Smooth muscle cell (in vitro differentiated cells): ENCODE measurements around the gene MIF. TPM values are rescaled to one million over a fixed set of nuclear protein-coding genes. Genes with fewer than 3 reads are reported as not detected.
A peak's percentile ranks its signal among the peaks of the same experiment; 100 is the strongest.

Source experiments
- DNase-seq: peaks from one replicate; lab custom pipeline; 2025; ENCODE audit not compliant: unreplicated experiment; lab: John Stamatoyannopoulos, UW
- H2AFZ ChIP-seq: fragments of 200-600 bp; sonication (generic); 2 replicates; pipeline ENCODE4 v1.6.0; 2016; ENCODE audit warnings: antibody characterized with exemption, low read depth, mild to moderate bottlenecking
- H3F3A ChIP-seq: fragments of 200-600 bp; sonication (generic); 2 replicates; pipeline ENCODE4 v1.6.0; 2017; ENCODE audit warnings: antibody characterized with exemption, low read depth
- H3K27ac ChIP-seq: fragments of 200-600 bp; sonication (generic); 2 replicates; pipeline ENCODE4 v1.5.1; 2016; ENCODE audit warnings: low read depth, mild to moderate bottlenecking
- H3K27me3 ChIP-seq: fragments of 200-600 bp; sonication (generic); 2 replicates; pipeline ENCODE4 v1.6.1; 2016; ENCODE audit warnings: low read depth, mild to moderate bottlenecking
- H3K36me3 ChIP-seq: fragments of 200-600 bp; sonication (generic); 2 replicates; pipeline ENCODE4 v1.5.1; 2016; ENCODE audit warnings: low read depth
- H3K4me1 ChIP-seq: fragments of 200-600 bp; sonication (generic); 2 replicates; pipeline ENCODE4 v1.5.1; 2016; ENCODE audit warnings: low read depth
- H3K4me2 ChIP-seq: fragments of 200-600 bp; sonication (generic); 2 replicates; pipeline ENCODE4 v1.6.0; 2016; ENCODE audit warnings: mild to moderate bottlenecking
- H3K4me3 ChIP-seq: fragments of 200-600 bp; sonication (generic); 2 replicates; pipeline ENCODE4 v1.5.1; 2016; ENCODE audit warnings: mild to moderate bottlenecking
- H3K79me2 ChIP-seq: fragments of 200-600 bp; sonication (generic); 2 replicates; pipeline ENCODE4 v1.6.0; 2016; ENCODE audit warnings: low read depth, mild to moderate bottlenecking
- H3K9ac ChIP-seq: fragments of 200-600 bp; sonication (generic); 2 replicates; pipeline ENCODE4 v1.6.0; 2016; ENCODE audit warnings: low read depth
- H3K9me3 ChIP-seq: fragments of 200-600 bp; sonication (generic); replicated peaks from 2 replicates; pipeline ENCODE4 v1.5.1; 2016; ENCODE audit warnings: low read depth
- H4K20me1 ChIP-seq: fragments of 200-600 bp; sonication (generic); 2 replicates; pipeline ENCODE4 v1.6.0; 2016; ENCODE audit warnings: low read depth
- CTCF ChIP-seq: fragments of 200-600 bp; sonication (generic); IDR thresholded peaks from 2 replicates; pipeline ENCODE4 v1.5.1; 2017; ENCODE audit warnings: borderline replicate concordance, mild to moderate bottlenecking, antibody characterized with exemption; ENCODE audit not compliant: insufficient read depth, poor library complexity, severe bottlenecking
- WGBS: methylation state at CpG from one replicate; pipeline ENCODE4 v1.1.7; 2016; ENCODE audit warnings: low lambda C conversion rate; 5-methylcytosine and 5-hydroxymethylcytosine counted together
- polyA plus RNA-seq: library from polyadenylated mRNA; unstranded; fragments of >200 nt; fragmentation: Nextera tagmentation; extraction: Ambion mirVana; gene quantifications from 2 replicates; pipeline ENCODE4 v1.2.1, GENCODE V29; 2016
- total RNA-seq: library from RNA; depleted of rRNA; stranded (reverse); fragments of >200 nt; gene quantifications from 2 replicates; pipeline ENCODE4 v1.2.3, GENCODE V29; 2014

The MIF gene
- total and polyA plus RNA-seq, 2 experiments from 2014 or later, result 412 to 2,922 TPM

- Histone ChIP-seq H3K9me3 (no peaks in the 10 kb centered on the region), H2AFZ (no peak overlapping the region), H3K79me2 (no peaks in the 10 kb centered on the region), H3K4me1 (no peaks in the 10 kb centered on the region), H3K27me3 (no peaks in the 10 kb centered on the region), H3K4me2 (no peak overlapping the region), H3F3A (no peaks in the 10 kb centered on the region), H3K9ac (no peak overlapping the region), H3K36me3 (no peaks in the 10 kb centered on the region), H3K4me3 (no peak overlapping the region), H3K27ac (no peak overlapping the region), H4K20me1 (no peaks in the 10 kb centered on the region)
- WGBS, result 98% methylated on average over 9 of the region's 9 CpGs
- TF ChIP-seq CTCF, result no peak
- DNase-seq, result no peak
These were observed 10.5 kb upstream of the MIF start for GRCh38 chr22:23883658-23884057.

GRCh38 chr22:23884140-23884539 is 10.0 kb upstream of the MIF start:
- Histone ChIP-seq H3K4me1 (no peaks in the 10 kb centered on the region), H3K4me2 (no peak overlapping the region), H4K20me1 (no peaks in the 10 kb centered on the region), H3K9ac (no peak overlapping the region), H2AFZ (no peak overlapping the region), H3K4me3 (no peak overlapping the region), H3K27ac (no peak overlapping the region), H3F3A (no peaks in the 10 kb centered on the region), H3K79me2 (no peaks in the 10 kb centered on the region), H3K27me3 (no peaks in the 10 kb centered on the region), H3K9me3 (no peaks in the 10 kb centered on the region), H3K36me3 (no peaks in the 10 kb centered on the region)
- 68% methylated on average over 9 of the region's 9 CpGs for WGBS
- DNase-seq, result no peak
- TF ChIP-seq CTCF, result no peak

- Histone ChIP-seq H3K4me3 (no peak overlapping the region), H3K4me1 (no peaks in the 10 kb centered on the region), H3F3A (peaks cover 4% of the 10 kb centered on the region), H3K9me3 (no peaks in the 10 kb centered on the region), H3K9ac (peak overlapping the region; percentile 23), H3K4me2 (no peak overlapping the region), H3K27me3 (no peaks in the 10 kb centered on the region), H3K27ac (peak overlapping the region; percentile 71), H3K36me3 (no peaks in the 10 kb centered on the region), H4K20me1 (no peaks in the 10 kb centered on the region), H3K79me2 (no peaks in the 10 kb centered on the region), H2AFZ (no peak overlapping the region)
- DNase-seq, result no peak
- 79% methylated on average over 8 of the region's 11 CpGs for WGBS
- no peak for TF ChIP-seq CTCF
These were observed 5.4 kb upstream of the MIF start for GRCh38 chr22:23888615-23889401.

GRCh38 chr22:23889620-23890019 is 4.6 kb upstream of the MIF start:
- Histone ChIP-seq H4K20me1 (no peaks in the 10 kb centered on the region), H3K9me3 (no peaks in the 10 kb centered on the region), H3K27ac (no peak overlapping the region), H3K9ac (no peak overlapping the region), H3K36me3 (no peaks in the 10 kb centered on the region), H3K79me2 (no peaks in the 10 kb centered on the region), H3F3A (peaks cover 4% of the 10 kb centered on the region), H3K4me3 (no peak overlapping the region), H2AFZ (no peak overlapping the region), H3K4me1 (no peaks in the 10 kb centered on the region), H3K4me2 (no peak overlapping the region), H3K27me3 (no peaks in the 10 kb centered on the region)
- no peak for TF ChIP-seq CTCF
- WGBS, result 80% methylated on average over 5 of the region's 5 CpGs
- DNase-seq, result no peak
